Liver (tissue), 9 donors: ENCODE data around the gene HDAC8. TPM values are rescaled to one million over a fixed set of nuclear protein-coding genes. Genes with fewer than 3 reads are reported as not detected.

Experiments used
- DNase-seq: peaks from one replicate; pipeline ENCODE4 v3.0.0-alpha.2; 2017; ENCODE audit warnings: low spot score
- H3K27ac ChIP-seq, 2 donors: one replicate each; pipeline ENCODE4 v1.7.0; 2013; ENCODE audit warnings: inconsistent platforms in 2 of 2, low read length in 2 of 2, control low read depth in 1 of 2, low read depth in 1 of 2, mild to moderate bottlenecking in 1 of 2
- H3K27me3 ChIP-seq, 4 donors: one replicate each; pipeline versions ENCODE4 v1.6.1 to v1.7.0; 2013; ENCODE audit warnings: low read length in 3 of 4, inconsistent platforms in 1 of 4, mild to moderate bottlenecking in 1 of 4, moderate library complexity in 1 of 4; ENCODE audit not compliant: control insufficient read depth in 4 of 4, insufficient read depth in 4 of 4
- H3K36me3 ChIP-seq, 4 donors: one replicate each; pipeline versions ENCODE4 v1.6.1 to v1.7.0; 2013; ENCODE audit warnings: low read length in 3 of 4, mild to moderate bottlenecking in 3 of 4, low read depth in 1 of 4, moderate library complexity in 1 of 4; ENCODE audit not compliant: control insufficient read depth in 4 of 4, insufficient read depth in 3 of 4
- H3K4me1 ChIP-seq, 4 donors: one replicate each; pipeline versions ENCODE4 v1.6.1 to v1.7.0; 2013; ENCODE audit warnings: low read length in 3 of 4, mild to moderate bottlenecking in 3 of 4, moderate library complexity in 1 of 4; ENCODE audit not compliant: control insufficient read depth in 4 of 4, insufficient read depth in 4 of 4
- H3K4me3 ChIP-seq, 3 donors: one replicate each; pipeline versions ENCODE4 v1.6.1 to v1.7.0; 2013; ENCODE audit warnings: low read length in 3 of 3, control low read depth in 1 of 3, low read depth in 1 of 3, mild to moderate bottlenecking in 1 of 3
- H3K9ac ChIP-seq, 2 donors: one replicate each; pipeline ENCODE4 v1.7.0; 2013; ENCODE audit warnings: low read length in 2 of 2, mild to moderate bottlenecking in 2 of 2, moderate library complexity in 2 of 2, control low read depth in 1 of 2, low read depth in 1 of 2
- H3K9me3 ChIP-seq, 4 donors: one replicate each; pipeline versions ENCODE4 v1.6.1 to v1.7.0; 2013; ENCODE audit warnings: low read length in 3 of 4; ENCODE audit not compliant: control insufficient read depth in 4 of 4
- ATF3 ChIP-seq: IDR thresholded peaks from 2 replicates; pipeline ENCODE4 v1.6.1; 2016; ENCODE audit warnings: antibody characterized with exemption
- EGR1 ChIP-seq, 2 donors: IDR thresholded peaks; 2 replicates each; pipeline ENCODE4 v1.6.1; 2016 to 2018; ENCODE audit warnings: antibody characterized with exemption in 2 of 2, low read depth in 2 of 2
- FOXA1 ChIP-seq: IDR thresholded peaks from 2 replicates; pipeline ENCODE4 v1.6.1; 2016; ENCODE audit warnings: antibody characterized with exemption
- FOXA2 ChIP-seq: IDR thresholded peaks from 2 replicates; pipeline ENCODE4 v1.6.1; 2016; ENCODE audit warnings: antibody characterized with exemption
- HNF4A ChIP-seq, 2 donors: conservative IDR thresholded peaks; 2 replicates each; pipeline ENCODE4 v1.6.1; 2016; ENCODE audit warnings: antibody characterized with exemption in 2 of 2, mild to moderate bottlenecking in 2 of 2
- HNF4G ChIP-seq: IDR thresholded peaks from 2 replicates; pipeline ENCODE4 v1.6.1; 2016; ENCODE audit warnings: antibody characterized with exemption
- JUND ChIP-seq, 2 donors: IDR thresholded peaks; 2 replicates each; pipeline ENCODE4 v1.6.1; 2016; ENCODE audit warnings: antibody characterized with exemption in 2 of 2
- MAX ChIP-seq: IDR thresholded peaks from 2 replicates; pipeline ENCODE4 v1.6.1; 2016; ENCODE audit warnings: antibody characterized with exemption
- NR2F2 ChIP-seq: IDR thresholded peaks from 2 replicates; pipeline ENCODE4 v1.6.1; 2016; ENCODE audit warnings: antibody characterized with exemption
- RAD21 ChIP-seq, 2 donors: IDR thresholded peaks; 2 replicates each; pipeline ENCODE4 v1.6.1; 2016; ENCODE audit warnings: antibody characterized with exemption in 2 of 2, mild to moderate bottlenecking in 2 of 2
- RXRA ChIP-seq, 2 donors: IDR thresholded peaks; 2 replicates each; pipeline ENCODE4 v1.6.1; 2017 to 2018; ENCODE audit warnings: antibody characterized with exemption in 2 of 2, mild to moderate bottlenecking in 1 of 2
- SP1 ChIP-seq: IDR thresholded peaks from 2 replicates; pipeline ENCODE4 v1.6.1; 2018; ENCODE audit warnings: antibody characterized with exemption, mild to moderate bottlenecking
- TAF1 ChIP-seq: conservative IDR thresholded peaks from 2 replicates; pipeline ENCODE4 v1.6.1; 2016; ENCODE audit warnings: antibody characterized with exemption, mild to moderate bottlenecking
- YY1 ChIP-seq: IDR thresholded peaks from 2 replicates; pipeline ENCODE4 v1.6.1; 2016; ENCODE audit warnings: antibody characterized with exemption, mild to moderate bottlenecking
- WGBS: extraction: QIAGEN DNeasy Blood & Tissue Kit; methylation state at CpG from one replicate; pipeline ENCODE4 v1.1.7; 2013; 5-methylcytosine and 5-hydroxymethylcytosine counted together
- polyA plus RNA-seq, 2 donors: library from polyadenylated mRNA; stranded (reverse) in 1 of 2; unstranded in 1 of 2; fragments of 200-250 nt in 1 of 2; fragments of >200 nt in 1 of 2; fragmentation: Nextera tagmentation in 1 of 2; extraction: Ambion mirVana in 1 of 2; gene quantifications; one replicate each; pipeline versions ENCODE4 v1.2.1 to v1.2.3, GENCODE V29; 2013 to 2015
- total RNA-seq, 2 donors: library from RNA; depleted of rRNA; stranded (reverse); fragments of >200 nt; gene quantifications; one replicate each; pipeline ENCODE4 v1.2.3, GENCODE V29; 2014
- TF ChIP-seq, protein P1 (sequence below): IDR thresholded peaks from 2 replicates; pipeline ENCODE4 v1.6.1; 2016; ENCODE audit warnings: antibody characterized with exemption, mild to moderate bottlenecking
- TF ChIP-seq, protein P2 (sequence below): fragments of 150-350 bp; IDR thresholded peaks from 2 replicates; pipeline ENCODE4 v1.5.1; 2017; ENCODE audit warnings: improper control_type of control experiment, low read depth, low read length; ENCODE audit not compliant: missing input control
- TF ChIP-seq, protein P3 (sequence below): IDR thresholded peaks from 2 replicates; pipeline ENCODE4 v1.6.1; 2016; ENCODE audit warnings: antibody characterized with exemption
- donor health status: healthy.
- donor health status: healthy.
- donor health status: healthy.
- donor health status: healthy.
- donor health status: healthy.

Gene HDAC8
- total and polyA plus RNA-seq, 4 donors: 11.1 to 30.4 (median 14.0) TPM

DNA sequence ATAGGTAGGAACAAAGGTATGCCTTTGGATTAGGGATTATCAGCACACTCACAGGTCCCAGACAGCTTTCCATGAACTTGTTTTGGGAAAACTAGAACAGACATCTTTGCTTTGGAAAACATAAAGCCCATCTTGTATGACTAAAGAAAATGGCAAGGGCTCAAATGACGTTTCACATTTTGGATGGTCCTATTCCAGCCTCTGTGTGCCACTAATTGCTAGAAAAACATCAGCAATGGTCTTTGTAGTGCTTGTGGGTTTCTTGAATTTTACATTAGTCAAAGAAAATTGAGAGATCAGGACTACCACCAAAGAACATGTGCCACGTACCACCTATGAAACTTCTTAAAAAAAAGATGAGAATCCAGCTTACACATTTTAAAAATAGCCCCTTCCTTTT, 111.4 kb downstream of the HDAC8 start:
- H3K9me3 ChIP-seq: no peaks in the 10 kb centered on the region
- H3K4me3 ChIP-seq: no peak overlapping the region
- DNase-seq: no peak
- no peaks in the 10 kb centered on the region for H3K27me3 ChIP-seq
- TF ChIP-seq FOXA2 (no peak), JUND (IDR thresholded peaks at IDR 0.05) (no peak), HNF4A (conservative IDR thresholded peaks at IDR 0.05) (no peak), SP1 (no peak), YY1 (no peak), EGR1 (IDR thresholded peaks at IDR 0.05; ENCODE audit: low read depth in 2 of 2) (no peak), MAX (no peak), RAD21 (IDR thresholded peaks at IDR 0.05) (no peak), ATF3 (no peak), NR2F2 (no peak), HNF4G (no peak)
- TF ChIP-seq, protein P1, sequence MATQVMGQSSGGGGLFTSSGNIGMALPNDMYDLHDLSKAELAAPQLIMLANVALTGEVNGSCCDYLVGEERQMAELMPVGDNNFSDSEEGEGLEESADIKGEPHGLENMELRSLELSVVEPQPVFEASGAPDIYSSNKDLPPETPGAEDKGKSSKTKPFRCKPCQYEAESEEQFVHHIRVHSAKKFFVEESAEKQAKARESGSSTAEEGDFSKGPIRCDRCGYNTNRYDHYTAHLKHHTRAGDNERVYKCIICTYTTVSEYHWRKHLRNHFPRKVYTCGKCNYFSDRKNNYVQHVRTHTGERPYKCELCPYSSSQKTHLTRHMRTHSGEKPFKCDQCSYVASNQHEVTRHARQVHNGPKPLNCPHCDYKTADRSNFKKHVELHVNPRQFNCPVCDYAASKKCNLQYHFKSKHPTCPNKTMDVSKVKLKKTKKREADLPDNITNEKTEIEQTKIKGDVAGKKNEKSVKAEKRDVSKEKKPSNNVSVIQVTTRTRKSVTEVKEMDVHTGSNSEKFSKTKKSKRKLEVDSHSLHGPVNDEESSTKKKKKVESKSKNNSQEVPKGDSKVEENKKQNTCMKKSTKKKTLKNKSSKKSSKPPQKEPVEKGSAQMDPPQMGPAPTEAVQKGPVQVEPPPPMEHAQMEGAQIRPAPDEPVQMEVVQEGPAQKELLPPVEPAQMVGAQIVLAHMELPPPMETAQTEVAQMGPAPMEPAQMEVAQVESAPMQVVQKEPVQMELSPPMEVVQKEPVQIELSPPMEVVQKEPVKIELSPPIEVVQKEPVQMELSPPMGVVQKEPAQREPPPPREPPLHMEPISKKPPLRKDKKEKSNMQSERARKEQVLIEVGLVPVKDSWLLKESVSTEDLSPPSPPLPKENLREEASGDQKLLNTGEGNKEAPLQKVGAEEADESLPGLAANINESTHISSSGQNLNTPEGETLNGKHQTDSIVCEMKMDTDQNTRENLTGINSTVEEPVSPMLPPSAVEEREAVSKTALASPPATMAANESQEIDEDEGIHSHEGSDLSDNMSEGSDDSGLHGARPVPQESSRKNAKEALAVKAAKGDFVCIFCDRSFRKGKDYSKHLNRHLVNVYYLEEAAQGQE: no peak
- TF ChIP-seq, protein P2, sequence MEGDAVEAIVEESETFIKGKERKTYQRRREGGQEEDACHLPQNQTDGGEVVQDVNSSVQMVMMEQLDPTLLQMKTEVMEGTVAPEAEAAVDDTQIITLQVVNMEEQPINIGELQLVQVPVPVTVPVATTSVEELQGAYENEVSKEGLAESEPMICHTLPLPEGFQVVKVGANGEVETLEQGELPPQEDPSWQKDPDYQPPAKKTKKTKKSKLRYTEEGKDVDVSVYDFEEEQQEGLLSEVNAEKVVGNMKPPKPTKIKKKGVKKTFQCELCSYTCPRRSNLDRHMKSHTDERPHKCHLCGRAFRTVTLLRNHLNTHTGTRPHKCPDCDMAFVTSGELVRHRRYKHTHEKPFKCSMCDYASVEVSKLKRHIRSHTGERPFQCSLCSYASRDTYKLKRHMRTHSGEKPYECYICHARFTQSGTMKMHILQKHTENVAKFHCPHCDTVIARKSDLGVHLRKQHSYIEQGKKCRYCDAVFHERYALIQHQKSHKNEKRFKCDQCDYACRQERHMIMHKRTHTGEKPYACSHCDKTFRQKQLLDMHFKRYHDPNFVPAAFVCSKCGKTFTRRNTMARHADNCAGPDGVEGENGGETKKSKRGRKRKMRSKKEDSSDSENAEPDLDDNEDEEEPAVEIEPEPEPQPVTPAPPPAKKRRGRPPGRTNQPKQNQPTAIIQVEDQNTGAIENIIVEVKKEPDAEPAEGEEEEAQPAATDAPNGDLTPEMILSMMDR: no peak
- 98% methylated on average over 2 of the region's 2 CpGs for WGBS
- no peak overlapping the region for H3K27ac ChIP-seq
- H3K9ac ChIP-seq: no peak overlapping the region
- peaks cover 0 to 2% (median under 1%) of the 10 kb centered on the region in 4 donors for H3K36me3 ChIP-seq
- H3K4me1 ChIP-seq: no peaks in the 10 kb centered on the region

DNA sequence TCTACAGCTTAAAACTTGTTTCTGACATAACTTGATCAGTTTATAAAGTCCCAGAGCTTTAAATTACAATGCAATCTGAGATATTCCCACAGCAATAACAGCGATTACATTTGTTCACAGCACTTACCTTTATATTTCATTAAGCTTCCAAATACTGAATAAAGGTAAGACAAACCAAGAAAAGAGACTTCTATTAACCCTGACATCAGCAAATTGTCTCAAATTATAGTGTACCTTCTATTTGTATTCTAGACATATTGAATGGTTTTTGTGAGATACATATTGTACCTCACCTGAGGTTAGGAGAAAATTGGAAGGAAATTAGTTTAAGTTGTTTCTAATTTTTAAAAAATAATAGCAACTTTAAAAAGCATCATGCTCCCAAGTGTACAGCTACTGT, 111.9 kb downstream of the HDAC8 start:
- Histone ChIP-seq H3K4me1 (no peaks in the 10 kb centered on the region), H3K4me3 (no peak overlapping the region), H3K36me3 (peaks cover 0 to 2% (median under 1%) of the 10 kb centered on the region in 4 donors), H3K27me3 (no peaks in the 10 kb centered on the region), H3K9me3 (no peaks in the 10 kb centered on the region), H3K27ac (no peak overlapping the region), H3K9ac (no peak overlapping the region)
- WGBS: 100% methylated on average over 1 of the region's 1 CpG
- no peak for DNase-seq
- TF ChIP-seq JUND (IDR thresholded peaks at IDR 0.05) (no peak), ATF3 (no peak), MAX (no peak), HNF4G (no peak), FOXA2 (no peak), TAF1 (no peak), YY1 (no peak), FOXA1 (no peak), RXRA (IDR thresholded peaks at IDR 0.05) (no peak), RAD21 (IDR thresholded peaks at IDR 0.05) (no peak), EGR1 (IDR thresholded peaks at IDR 0.05; ENCODE audit: low read depth in 2 of 2) (no peak), SP1 (no peak)
- TF ChIP-seq, protein P3, sequence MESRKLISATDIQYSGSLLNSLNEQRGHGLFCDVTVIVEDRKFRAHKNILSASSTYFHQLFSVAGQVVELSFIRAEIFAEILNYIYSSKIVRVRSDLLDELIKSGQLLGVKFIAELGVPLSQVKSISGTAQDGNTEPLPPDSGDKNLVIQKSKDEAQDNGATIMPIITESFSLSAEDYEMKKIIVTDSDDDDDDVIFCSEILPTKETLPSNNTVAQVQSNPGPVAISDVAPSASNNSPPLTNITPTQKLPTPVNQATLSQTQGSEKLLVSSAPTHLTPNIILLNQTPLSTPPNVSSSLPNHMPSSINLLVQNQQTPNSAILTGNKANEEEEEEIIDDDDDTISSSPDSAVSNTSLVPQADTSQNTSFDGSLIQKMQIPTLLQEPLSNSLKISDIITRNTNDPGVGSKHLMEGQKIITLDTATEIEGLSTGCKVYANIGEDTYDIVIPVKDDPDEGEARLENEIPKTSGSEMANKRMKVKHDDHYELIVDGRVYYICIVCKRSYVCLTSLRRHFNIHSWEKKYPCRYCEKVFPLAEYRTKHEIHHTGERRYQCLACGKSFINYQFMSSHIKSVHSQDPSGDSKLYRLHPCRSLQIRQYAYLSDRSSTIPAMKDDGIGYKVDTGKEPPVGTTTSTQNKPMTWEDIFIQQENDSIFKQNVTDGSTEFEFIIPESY: no peak
- TF ChIP-seq, protein P1: no peak
- TF ChIP-seq, protein P2: no peak
